Stimulated activated CD8-positive, alpha-beta memory T cell treated with anti-CD3 and anti-CD28 coated beads, Interleukin-15, amount 100 ng/mL, for 24 hours (primary cell): ENCODE data around the gene KNDC1.
"Not testable (repeated sequence)": the region's sequence is repeated elsewhere in the genome, so short reads cannot be mapped to it uniquely, and the experiment has no call there.

Experiments used
- DNase-seq: peaks from one replicate; pipeline ENCODE4 v3.0.0-alpha.2; 2020; ENCODE audit warnings: low read depth

Gene KNDC1

GRCh38 chr10:133126431-133127290 is 33.4 kb upstream of the KNDC1 start:
- DNase-seq: no peak

- no peak for DNase-seq
Observed at GRCh38 chr10:133127291-133128125, 32.5 kb upstream of the KNDC1 start.

- no peak for DNase-seq
Observed at GRCh38 chr10:133128126-133129070, 31.6 kb upstream of the KNDC1 start.

GRCh38 chr10:133129071-133129858 is 30.8 kb upstream of the KNDC1 start:
- DNase-seq: no peak

- no peak for DNase-seq
Observed at GRCh38 chr10:133129859-133130495, 30.0 kb upstream of the KNDC1 start.

GRCh38 chr10:133130602-133131001 is 29.4 kb upstream of the KNDC1 start:
- DNase-seq: no peak

GRCh38 chr10:133131053-133131452 is 29.0 kb upstream of the KNDC1 start:
- DNase-seq: no peak

GRCh38 chr10:133131734-133132472 is 28.1 kb upstream of the KNDC1 start:
- DNase-seq: no peak

- no peak for DNase-seq
Observed at GRCh38 chr10:133132473-133133291, 27.3 kb upstream of the KNDC1 start.

- no peak for DNase-seq
Observed at GRCh38 chr10:133133471-133134231, 26.4 kb upstream of the KNDC1 start.

- no peak for DNase-seq
Observed at GRCh38 chr10:133134411-133135115, 25.5 kb upstream of the KNDC1 start.

GRCh38 chr10:133135116-133135465 is 24.9 kb upstream of the KNDC1 start:
- DNase-seq: no peak

- DNase-seq: not testable (repeated sequence)
Observed at GRCh38 chr10:133137486-133138145, 22.4 kb upstream of the KNDC1 start.

GRCh38 chr10:133139551-133140065 is 20.4 kb upstream of the KNDC1 start:
- DNase-seq: no peak

- no peak for DNase-seq
Observed at GRCh38 chr10:133140417-133141143, 19.4 kb upstream of the KNDC1 start.
